Astrocyte of the hippocampus (primary cell): ENCODE data around the gene JAM2.
"Not testable (repeated sequence)": the region's sequence is repeated elsewhere in the genome, so short reads cannot be mapped to it uniquely, and the experiment has no call there.

Experiments
- DNase-seq: peaks from one replicate; pipeline ENCODE4 v3.0.0; 2011; ENCODE audit warnings: low read depth, low spot score

Gene JAM2

DNA sequence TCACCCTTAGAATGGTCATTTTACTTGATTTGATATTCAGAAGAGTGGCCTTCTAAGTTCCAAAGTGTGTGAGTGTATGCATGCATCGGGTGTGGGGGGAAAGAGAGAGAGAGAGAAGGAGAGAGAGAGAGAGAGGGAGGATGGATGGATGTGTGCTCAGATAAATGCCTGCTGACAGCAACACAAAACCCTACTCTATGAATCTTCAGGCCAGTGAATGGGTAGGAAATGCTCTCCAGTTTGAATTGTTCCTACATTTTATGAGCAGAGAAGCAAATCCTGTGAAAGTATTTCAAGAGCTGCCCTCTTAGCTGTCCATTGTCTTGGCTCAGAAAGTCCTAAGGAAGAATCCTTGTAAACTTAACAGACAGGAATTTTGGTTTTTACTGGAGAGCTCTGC is 7.4 kb downstream of the JAM2 start:
- DNase-seq: no peak

DNA sequence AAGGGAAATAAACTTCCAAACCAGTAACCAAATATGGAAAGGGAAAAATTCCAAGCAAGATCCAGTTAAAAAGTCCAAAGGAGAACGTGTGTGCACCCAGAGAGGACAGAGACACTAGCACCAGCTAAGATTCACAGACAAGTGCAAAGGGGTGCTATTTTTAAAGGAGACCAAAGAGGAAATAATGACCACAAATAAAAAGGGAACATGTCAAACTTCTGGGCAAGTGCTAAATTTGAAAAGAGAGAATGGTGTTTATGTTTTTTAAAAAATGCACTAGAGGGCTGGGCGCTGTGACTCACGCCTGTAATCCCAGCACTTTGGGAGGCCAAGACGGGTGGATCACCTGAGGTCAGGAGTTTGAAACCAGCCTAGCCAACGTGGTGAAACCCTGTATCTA is 8.6 kb downstream of the JAM2 start:
- no peak for DNase-seq

DNA sequence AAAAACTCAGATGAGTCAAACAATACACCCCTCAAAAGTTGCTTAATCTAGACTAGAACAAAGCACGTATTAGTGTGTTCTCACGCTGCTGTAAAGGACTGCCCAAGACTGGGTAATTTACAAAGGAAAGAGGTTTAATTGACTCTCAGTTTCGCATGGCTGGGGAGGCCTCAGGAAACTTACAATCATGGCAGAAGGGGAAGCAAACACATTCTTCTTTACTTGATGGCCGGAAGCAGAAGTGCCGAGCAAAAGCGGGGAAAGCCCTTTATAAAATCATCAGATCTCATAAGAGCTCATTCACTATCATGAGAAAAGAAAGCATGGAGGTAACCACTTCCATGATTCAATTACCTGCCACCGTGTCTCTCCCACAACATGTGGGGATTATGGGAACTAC is 10.1 kb downstream of the JAM2 start:
- DNase-seq: no peak

DNA sequence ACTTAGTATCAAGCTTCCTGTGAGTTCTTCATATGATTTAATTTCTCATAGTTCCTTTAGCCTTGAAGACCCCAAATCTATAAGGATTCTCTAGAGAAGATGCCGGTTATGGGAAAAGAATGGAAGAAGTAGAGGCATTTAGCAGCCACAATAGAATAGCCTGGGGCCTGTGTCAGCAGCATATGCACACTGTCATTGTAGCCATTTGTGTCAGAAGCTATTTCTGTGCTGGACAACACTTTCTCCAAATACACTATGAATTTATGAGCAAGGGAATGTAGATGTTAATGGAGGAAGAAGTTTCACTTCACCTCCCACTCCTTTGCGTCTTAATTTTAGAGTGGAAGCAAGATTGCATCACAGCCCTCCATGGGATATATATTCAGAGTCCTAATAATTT is 17.4 kb downstream of the JAM2 start:
- no peak for DNase-seq

DNA sequence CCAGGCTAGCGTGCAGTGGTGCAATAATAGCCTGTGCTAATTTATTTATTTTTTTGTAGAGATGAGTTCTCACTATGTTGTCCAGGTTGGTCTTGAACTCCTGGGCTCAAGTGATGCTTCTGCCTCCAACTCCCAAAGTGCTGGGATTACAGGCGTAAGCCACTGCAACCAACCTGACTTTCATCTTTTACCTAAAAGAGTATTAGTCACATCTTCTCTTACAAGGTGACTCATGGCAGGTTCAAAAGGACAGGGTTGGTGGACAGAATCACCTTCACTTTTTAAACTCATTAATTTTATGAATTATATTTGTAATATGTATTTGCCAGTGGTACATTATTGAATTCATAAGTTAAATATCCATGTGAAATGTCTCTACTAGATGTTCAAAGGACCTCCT is 18.1 kb downstream of the JAM2 start:
- DNase-seq: no peak

- DNase-seq: no peak
Measured at GRCh38 chr21:25658427-25659035, 19.5 kb downstream of the JAM2 start.

- no peak for DNase-seq
Measured at GRCh38 chr21:25660233-25660632, 21.2 kb downstream of the JAM2 start.

GRCh38 chr21:25664491-25664931 is 25.5 kb downstream of the JAM2 start:
- DNase-seq: no peak

DNA sequence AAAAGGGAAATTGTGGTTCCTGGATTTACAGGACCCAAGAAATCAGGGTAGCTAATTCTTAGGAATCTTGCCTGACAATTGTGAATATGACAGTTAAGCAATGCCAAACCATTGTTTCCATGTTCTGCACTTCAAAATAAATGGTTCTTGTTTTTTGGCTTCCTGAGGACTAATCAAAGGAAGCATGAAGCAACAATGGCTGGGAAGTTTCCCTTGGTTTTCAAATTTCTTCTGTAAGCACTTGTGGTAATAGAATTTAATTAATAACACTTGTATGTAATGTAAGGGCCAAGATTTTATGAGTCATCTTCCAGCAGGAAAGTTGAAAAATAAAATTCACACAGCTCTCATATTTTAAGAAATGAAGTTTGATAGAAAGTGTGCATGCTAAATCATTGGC is 31.7 kb downstream of the JAM2 start:
- DNase-seq: no peak

- DNase-seq: no peak
Measured at GRCh38 chr21:25676451-25676850, 37.4 kb downstream of the JAM2 start.

- DNase-seq: no peak
Measured at GRCh38 chr21:25682382-25682781, 43.3 kb downstream of the JAM2 start.

GRCh38 chr21:25687787-25688186 is 48.7 kb downstream of the JAM2 start:
- DNase-seq: no peak

GRCh38 chr21:25688275-25689155 is 49.5 kb downstream of the JAM2 start:
- no peak for DNase-seq

- peak; percentile 16 for DNase-seq
Measured at GRCh38 chr21:25689226-25689625, 50.2 kb downstream of the JAM2 start.

GRCh38 chr21:25691976-25692375 is 52.9 kb downstream of the JAM2 start:
- DNase-seq: no peak

DNA sequence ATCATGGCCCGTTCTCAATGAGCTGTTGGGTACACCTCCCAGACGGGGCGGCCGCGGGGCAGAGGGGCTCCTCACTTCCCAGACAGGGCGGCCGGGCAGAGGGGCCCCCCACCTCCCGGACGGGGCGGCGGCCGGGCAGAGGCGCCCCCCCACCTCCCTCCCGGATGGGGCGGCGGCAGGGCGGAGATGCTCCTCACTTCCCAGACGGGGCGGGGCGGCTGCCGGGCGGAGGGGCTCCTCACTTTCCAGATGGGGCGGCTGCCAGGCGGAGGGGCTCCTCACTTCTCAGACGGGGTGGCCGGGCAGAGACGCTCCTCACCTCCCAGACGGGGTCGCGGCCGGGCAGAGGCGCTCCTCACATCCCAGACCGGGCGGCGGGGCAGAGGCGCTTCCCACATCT is 56.4 kb downstream of the JAM2 start:
- not testable (repeated sequence) for DNase-seq

DNA sequence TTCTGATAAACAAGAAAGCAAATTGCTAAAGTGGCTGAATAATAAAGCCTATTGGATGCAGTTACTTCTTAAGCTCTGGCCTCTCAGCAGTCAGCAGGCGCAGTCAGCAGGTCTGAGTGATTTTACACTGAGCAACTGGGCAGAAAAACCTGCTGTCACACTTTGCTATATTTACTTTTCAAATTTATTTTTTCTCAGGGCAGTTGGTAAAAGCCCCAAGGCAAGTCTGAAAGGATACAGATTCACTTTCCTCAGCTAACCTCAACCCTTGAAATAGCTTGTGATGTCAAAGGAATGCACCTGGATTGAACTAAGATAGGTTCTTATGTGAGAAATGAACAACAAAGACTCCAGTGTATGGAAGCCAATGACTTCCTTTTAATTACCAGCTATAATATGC is 61.7 kb downstream of the JAM2 start:
- DNase-seq: no peak

DNA sequence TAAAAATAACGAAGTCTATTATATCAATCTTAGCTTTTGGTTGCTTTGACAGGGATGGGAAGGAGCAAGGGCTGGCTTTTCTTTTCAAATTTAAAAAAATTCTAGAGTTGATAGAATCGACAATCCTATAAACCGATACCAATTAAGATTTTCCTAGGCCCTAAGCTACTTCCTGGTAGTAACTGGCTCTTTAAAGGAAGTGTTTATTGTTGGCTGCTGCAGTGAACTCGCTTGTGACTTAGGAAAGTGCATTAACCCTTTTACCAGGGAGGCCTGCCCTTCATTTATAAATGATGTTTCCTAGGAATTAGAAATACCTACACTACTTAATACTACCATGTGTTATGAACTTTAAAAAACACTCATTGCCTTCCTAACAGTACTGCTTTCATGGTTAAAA is 62.5 kb downstream of the JAM2 start:
- DNase-seq: no peak

DNA sequence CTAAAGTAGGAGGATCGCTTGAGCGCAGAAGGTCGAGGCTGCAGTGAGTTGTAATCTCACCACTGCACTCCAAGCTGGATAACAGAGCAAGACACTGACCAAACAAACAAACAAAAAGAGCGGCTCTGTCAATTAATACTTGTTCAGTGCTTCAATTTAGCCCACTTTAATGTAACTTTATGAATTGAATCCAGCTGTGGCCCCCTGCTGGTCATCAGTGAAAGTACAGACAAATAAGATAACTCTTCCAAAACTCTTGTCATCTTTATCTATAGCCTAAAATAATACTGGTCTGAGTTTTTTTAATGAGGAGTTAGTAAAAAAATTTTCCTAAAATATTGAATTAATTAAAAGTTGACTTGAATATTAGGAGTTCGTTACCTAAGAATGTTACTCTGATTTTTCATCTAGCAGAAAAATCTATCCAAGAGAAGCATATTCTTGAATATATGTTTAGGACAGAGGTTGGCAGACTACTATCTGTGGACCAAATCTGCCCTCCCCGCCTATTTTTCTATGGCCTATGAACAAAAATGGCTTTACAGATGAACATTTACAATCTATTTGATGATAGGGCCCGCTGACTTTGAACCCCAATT is 69.5 kb downstream of the JAM2 start:
- DNase-seq: peak; percentile 47

- no peak for DNase-seq
Measured at GRCh38 chr21:25709684-25710265, 70.7 kb downstream of the JAM2 start.

- DNase-seq: no peak
Measured at GRCh38 chr21:25710550-25710949, 71.5 kb downstream of the JAM2 start.

- DNase-seq: not testable (repeated sequence)
Measured at GRCh38 chr21:25714066-25714465, 75.0 kb downstream of the JAM2 start.
